CD4-positive, alpha-beta memory T cell (primary cell): Measurements from ENCODE around the gene ENKUR. TPM values are rescaled to one million over a fixed set of nuclear protein-coding genes. Genes with fewer than 3 reads are reported as not detected.

Experiments used
- CTCF ChIA-PET: fragments of 350-600 bp; sonication (Branson Sonifier 250); formaldehyde crosslinking; loops from one replicate; lab custom pipeline; 2021; ENCODE audit warnings: inconsistent platforms; ENCODE audit not compliant: partially characterized antibody; lab: Charles Lee
- POLR2A ChIA-PET: fragments of 350-600 bp; sonication (Branson Sonifier 250); formaldehyde crosslinking; loops from one replicate; lab custom pipeline; 2021; ENCODE audit not compliant: partially characterized antibody; lab: Charles Lee
- DNase-seq, 5 donors: peaks; one replicate each; pipeline versions ENCODE4 v3.0.0 to v3.0.0-alpha.2; 2020 to 2022; ENCODE audit warnings: mixed read lengths in 1 of 5
- H3K27ac ChIP-seq: one replicate; pipeline ENCODE4 v1.7.0; 2013; ENCODE audit warnings: low read depth, low read length
- H3K27me3 ChIP-seq: 2 replicates; pipeline ENCODE4 v1.7.0; 2013; ENCODE audit warnings: mild to moderate bottlenecking, low read length, moderate library complexity; ENCODE audit not compliant: insufficient read depth
- H3K36me3 ChIP-seq: 2 replicates; pipeline ENCODE4 v1.7.0; 2013; ENCODE audit warnings: mild to moderate bottlenecking, low read length, moderate library complexity; ENCODE audit not compliant: insufficient read depth
- H3K4me1 ChIP-seq: 2 replicates; pipeline ENCODE4 v1.7.0; 2013; ENCODE audit warnings: mild to moderate bottlenecking, low read length, moderate library complexity; ENCODE audit not compliant: insufficient read depth
- H3K4me3 ChIP-seq, 2 donors: one replicate each; pipeline ENCODE4 v1.7.0; 2013; ENCODE audit warnings: low read length in 2 of 2, mild to moderate bottlenecking in 1 of 2
- H3K9me3 ChIP-seq, 2 donors: one replicate each; pipeline ENCODE4 v1.7.0; 2013; ENCODE audit warnings: low read length in 2 of 2, control low read depth in 1 of 2; ENCODE audit not compliant: control insufficient read depth in 1 of 2
- H3K27ac Mint-ChIP-seq, 7 donors: one replicate each; pipeline ENCODE4 v1.8.0; 2020 to 2021; ENCODE audit warnings: mixed read lengths in 7 of 7, mild to moderate bottlenecking in 6 of 7, inconsistent platforms in 3 of 7, moderate library complexity in 3 of 7
- H3K27me3 Mint-ChIP-seq, 2 donors: one replicate each; pipeline ENCODE4 v1.8.0; 2020 to 2021; ENCODE audit warnings: mixed read lengths in 2 of 2
- H3K36me3 Mint-ChIP-seq, 2 donors: one replicate each; pipeline ENCODE4 v1.8.0; 2020 to 2021; ENCODE audit warnings: mixed read lengths in 2 of 2, inconsistent platforms in 1 of 2, mild to moderate bottlenecking in 1 of 2
- H3K4me1 Mint-ChIP-seq, 4 donors: one replicate each; pipeline ENCODE4 v1.8.0; 2020 to 2021; ENCODE audit warnings: mixed read lengths in 4 of 4, mild to moderate bottlenecking in 1 of 4
- H3K4me3 Mint-ChIP-seq, 8 donors: one replicate each; pipeline ENCODE4 v1.8.0; 2020 to 2021; ENCODE audit warnings: mixed read lengths in 8 of 8, mild to moderate bottlenecking in 7 of 8, moderate library complexity in 6 of 8, inconsistent platforms in 3 of 8
- H3K9me3 Mint-ChIP-seq, 8 donors: one replicate each; pipeline ENCODE4 v1.8.0; 2020 to 2021; ENCODE audit warnings: mixed read lengths in 8 of 8, mild to moderate bottlenecking in 5 of 8, inconsistent platforms in 3 of 8, moderate library complexity in 1 of 8
- intact Hi-C: fragments of 100-400 bp; cut with micrococcal nuclease; formaldehyde crosslinking; loops from one replicate; pipeline ENCODE4 v1.15.1; 2023
- polyA plus RNA-seq, 2 donors: library from polyadenylated mRNA; unstranded; fragments of 300-500 nt; fragmentation: Illumina TruSeq; gene quantifications; one replicate each; pipeline ENCODE4 v1.2.3, GENCODE V29; 2021
- total RNA-seq, 2 experiments: library from RNA; stranded (reverse); gene quantifications; one replicate each; pipeline ENCODE4 v1.2.3, GENCODE V29; 2021

ENKUR gene
- total and polyA plus RNA-seq, 4 experiments from 2014 or later = not detected

DNA sequence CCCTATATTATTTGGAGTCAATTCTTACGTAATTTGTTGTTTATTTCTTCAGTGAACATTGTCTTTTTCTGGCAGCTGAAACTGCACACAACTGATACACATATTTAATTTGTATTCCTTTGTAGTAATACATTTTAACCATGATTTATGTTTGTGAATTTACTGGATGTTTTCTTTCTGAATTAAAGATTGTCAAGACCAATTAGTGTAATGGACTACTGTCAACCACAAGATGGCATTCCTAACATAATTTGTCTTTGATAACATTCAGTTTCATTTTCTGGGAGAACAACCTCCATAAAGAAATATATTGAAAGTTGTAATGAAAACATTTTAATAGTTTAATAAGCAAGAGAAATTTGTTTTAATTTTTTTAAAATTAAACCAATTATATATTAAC is 10.5 kb upstream of the ENKUR start:
- Histone ChIP-seq H3K36me3 (no peaks in the 10 kb centered on the region), H3K4me3 (no peak overlapping the region), H3K27ac (no peak overlapping the region), H3K9me3 (no peaks in the 10 kb centered on the region), H3K4me1 (no peaks in the 10 kb centered on the region), H3K27me3 (no peaks in the 10 kb centered on the region)
- no peak overlapping the region for H3K27ac Mint-ChIP-seq
- H3K36me3 Mint-ChIP-seq = peaks cover 7 to 14% of the 10 kb centered on the region in 2 donors
- H3K27me3 Mint-ChIP-seq = no peaks in the 10 kb centered on the region
- ChIA-PET POLR2A (no interaction called here), CTCF (interaction anchor here (0.8 kb wide), 1 partner anchor 383 kb away, joined by 3 read pairs; no protein-coding TSS in a partner anchor)
- H3K4me1 Mint-ChIP-seq = no peaks in the 10 kb centered on the region
- DNase-seq = no peak
- no peak overlapping the region for H3K4me3 Mint-ChIP-seq
- intact Hi-C loops = no loop called here
- peaks cover 0 to 4% (median 1%) of the 10 kb centered on the region in 8 donors for H3K9me3 Mint-ChIP-seq

- Histone ChIP-seq H3K4me3 (no peak overlapping the region), H3K4me1 (no peaks in the 10 kb centered on the region), H3K27ac (no peak overlapping the region), H3K36me3 (no peaks in the 10 kb centered on the region), H3K9me3 (no peaks in the 10 kb centered on the region), H3K27me3 (no peaks in the 10 kb centered on the region)
- H3K27me3 Mint-ChIP-seq = no peaks in the 10 kb centered on the region
- intact Hi-C loops = no loop called here
- H3K4me3 Mint-ChIP-seq = no peak overlapping the region
- H3K9me3 Mint-ChIP-seq = no peaks in the 10 kb centered on the region
- POLR2A ChIA-PET = no interaction called here
- CTCF ChIA-PET = interaction anchor here (1.0 to 1.6 kb wide), 3 partner anchors 8 to 327 kb away, joined by 3 to 4 read pairs (median 4); partner anchors contain the start of genes ENKUR and THNSL1
- H3K36me3 Mint-ChIP-seq = peaks cover 7 to 10% of the 10 kb centered on the region in 2 donors
- no peak for DNase-seq
- no peak overlapping the region for H3K27ac Mint-ChIP-seq
- H3K4me1 Mint-ChIP-seq = peaks cover 0 to under 1% (median 0%) of the 10 kb centered on the region in 4 donors
These were observed 8.6 kb upstream of the ENKUR start for GRCh38 chr10:25024528-25024927.

DNA sequence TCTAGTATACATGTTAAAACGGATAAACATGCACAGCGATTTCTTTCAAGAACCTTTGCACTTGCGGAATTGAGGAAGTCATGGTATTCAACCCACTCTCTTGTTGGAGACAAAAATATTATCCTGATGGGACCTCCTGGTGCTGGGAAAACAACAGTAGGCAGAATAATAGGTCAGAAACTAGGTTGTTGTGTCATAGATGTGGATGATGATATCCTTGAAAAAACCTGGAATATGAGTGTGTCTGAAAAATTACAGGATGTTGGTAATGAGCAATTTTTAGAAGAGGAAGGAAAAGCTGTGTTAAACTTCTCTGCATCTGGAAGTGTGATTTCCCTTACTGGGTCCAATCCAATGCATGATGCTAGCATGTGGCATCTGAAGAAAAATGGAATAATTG is 7.3 kb upstream of the ENKUR start:
- Mint-ChIP-seq H3K4me1 (peaks cover 0 to 3% (median 1%) of the 10 kb centered on the region in 4 donors), H3K4me3 (no peak overlapping the region), H3K9me3 (no peaks in the 10 kb centered on the region), H3K27ac (no peak overlapping the region), H3K27me3 (no peaks in the 10 kb centered on the region), H3K36me3 (peaks cover 7 to 10% of the 10 kb centered on the region in 2 donors)
- intact Hi-C loops = no loop called here
- Histone ChIP-seq H3K27ac (no peak overlapping the region), H3K27me3 (no peaks in the 10 kb centered on the region), H3K4me1 (peaks cover under 1% of the 10 kb centered on the region), H3K9me3 (no peaks in the 10 kb centered on the region), H3K36me3 (no peaks in the 10 kb centered on the region), H3K4me3 (no peak overlapping the region)
- DNase-seq = no peak
- ChIA-PET POLR2A (no interaction called here), CTCF (no interaction called here)

DNA sequence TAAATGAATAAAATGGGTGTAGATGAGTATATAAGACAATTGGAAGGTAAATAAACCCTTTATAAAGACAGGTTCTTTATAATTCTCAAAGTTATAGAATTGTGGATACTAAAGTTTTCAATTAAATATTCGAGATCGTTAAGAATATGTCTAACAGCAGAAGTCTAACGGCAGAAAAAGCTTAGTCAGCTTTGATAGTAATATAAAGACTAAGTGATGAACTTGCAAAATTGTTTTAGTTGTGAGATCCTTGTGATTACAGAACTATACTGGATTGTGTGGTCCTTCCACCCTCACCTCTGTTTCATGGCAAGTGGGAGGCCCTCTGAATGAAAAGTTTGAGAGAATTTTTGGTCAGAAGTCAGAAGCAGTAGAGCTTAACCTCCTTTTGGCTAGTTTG is 2.7 kb upstream of the ENKUR start:
- H3K4me3 Mint-ChIP-seq = peak overlapping the region in 2 of 8 donors; percentile 12 to 31
- Histone ChIP-seq H3K9me3 (no peaks in the 10 kb centered on the region), H3K4me3 (no peak overlapping the region), H3K27me3 (no peaks in the 10 kb centered on the region), H3K36me3 (no peaks in the 10 kb centered on the region), H3K4me1 (peaks cover 22% of the 10 kb centered on the region), H3K27ac (no peak overlapping the region)
- peaks cover 6 to 8% of the 10 kb centered on the region in 2 donors for H3K36me3 Mint-ChIP-seq
- H3K27ac Mint-ChIP-seq = peak overlapping the region in 6 of 7 donors; percentile 4 to 99 (median 70)
- DNase-seq = no peak
- intact Hi-C loops = loop anchor here (10.0 kb wide), 1 partner anchor 1426 kb away; no protein-coding TSS in a partner anchor
- CTCF ChIA-PET = interaction anchor here (0.7 to 1.4 kb wide), 2 partner anchors 118 to 376 kb away, joined by 3 read pairs; no protein-coding TSS in a partner anchor
- peaks cover 9 to 25% (median 17%) of the 10 kb centered on the region in 4 donors for H3K4me1 Mint-ChIP-seq
- H3K9me3 Mint-ChIP-seq = no peaks in the 10 kb centered on the region
- no peaks in the 10 kb centered on the region for H3K27me3 Mint-ChIP-seq
- POLR2A ChIA-PET = no interaction called here

GRCh38 chr10:25017661-25018060 is 1.7 kb upstream of the ENKUR start:
- Histone ChIP-seq H3K27ac (peak overlapping the region; percentile 85), H3K4me3 (peak overlapping the region in 1 of 2 donors; percentile 76), H3K9me3 (no peaks in the 10 kb centered on the region), H3K36me3 (no peaks in the 10 kb centered on the region), H3K4me1 (peaks cover 22% of the 10 kb centered on the region), H3K27me3 (no peaks in the 10 kb centered on the region)
- ChIA-PET POLR2A (no interaction called here), CTCF (no interaction called here)
- Mint-ChIP-seq H3K9me3 (no peaks in the 10 kb centered on the region), H3K4me3 (peak overlapping the region; percentile 88 to 97 (median 93)), H3K36me3 (peaks cover 0 to 5% of the 10 kb centered on the region in 2 donors), H3K27me3 (no peaks in the 10 kb centered on the region), H3K27ac (peak overlapping the region; percentile 96 to 99 (median 98)), H3K4me1 (peaks cover 9 to 25% (median 17%) of the 10 kb centered on the region in 4 donors)
- intact Hi-C loops = loop anchor here (2.0 to 10.0 kb wide), 4 partner anchors 65 to 1579 kb away; partner anchors contain the start of genes OTUD1 and PRTFDC1
- DNase-seq = peak in 1 of 5 donors; percentile 4

GRCh38 chr10:25017154-25017590 is 1.2 kb upstream of the ENKUR start:
- Mint-ChIP-seq H3K4me3 (peak overlapping the region; percentile 88 to 97 (median 93)), H3K27ac (peak overlapping the region; percentile 96 to 99 (median 98)), H3K4me1 (peaks cover 9 to 25% (median 17%) of the 10 kb centered on the region in 4 donors), H3K36me3 (peaks cover 0 to 5% of the 10 kb centered on the region in 2 donors), H3K9me3 (no peaks in the 10 kb centered on the region), H3K27me3 (no peaks in the 10 kb centered on the region)
- H3K36me3 ChIP-seq = no peaks in the 10 kb centered on the region
- intact Hi-C loops = loop anchor here (2.0 to 10.0 kb wide), 4 partner anchors 64 to 1578 kb away; partner anchors contain the start of genes OTUD1 and PRTFDC1
- peak in 1 of 5 donors; percentile 35 for DNase-seq
- peak overlapping the region; percentile 85 for H3K27ac ChIP-seq
- ChIA-PET POLR2A (interaction anchor here (0.9 to 1.7 kb wide), 6 partner anchors 27 to 1652 kb away, joined by 3 to 30 read pairs (median 5); partner anchors contain the start of gene ARHGAP21), CTCF (interaction anchor here (0.9 to 1.4 kb wide), 3 partner anchors 64 to 400 kb away, joined by 3 to 4 read pairs (median 3); no protein-coding TSS in a partner anchor)
- H3K27me3 ChIP-seq = no peaks in the 10 kb centered on the region
- H3K4me3 ChIP-seq = peak overlapping the region; percentile 30 to 76
- no peaks in the 10 kb centered on the region for H3K9me3 ChIP-seq
- H3K4me1 ChIP-seq = peaks cover 22% of the 10 kb centered on the region
